ENCODE results near the gene NSL1.
"Not testable (repeated sequence)": the region's sequence is repeated elsewhere in the genome, so short reads cannot be mapped to it uniquely, and the experiment has no call there.

NSL1 gene

GRCh38 chr1:212746546-212746945, 45.0 kb downstream of the NSL1 start:
- no peak for DNase-seq

- DNase-seq: no peak
Observed at GRCh38 chr1:212745303-212745702, 46.3 kb downstream of the NSL1 start.

- DNase-seq: no peak
Observed at GRCh38 chr1:212743901-212744475, 47.6 kb downstream of the NSL1 start.

GRCh38 chr1:212738330-212738729, 53.2 kb downstream of the NSL1 start:
- DNase-seq: no peak

- peak; percentile 44 for DNase-seq
Observed at GRCh38 chr1:212737559-212737958, 54.0 kb downstream of the NSL1 start.

GRCh38 chr1:212733109-212733508, 58.5 kb downstream of the NSL1 start:
- no peak for DNase-seq

GRCh38 chr1:212731630-212732029, 59.9 kb downstream of the NSL1 start:
- no peak for DNase-seq

- no peak for DNase-seq
Observed at GRCh38 chr1:212728606-212729005, 63.0 kb downstream of the NSL1 start.

- DNase-seq: no peak
Observed at GRCh38 chr1:212727386-212728181, 64.0 kb downstream of the NSL1 start.

GRCh38 chr1:212724679-212725078, 66.9 kb downstream of the NSL1 start:
- DNase-seq: not testable (repeated sequence)

- no peak for DNase-seq
Observed at GRCh38 chr1:212722270-212722957, 69.2 kb downstream of the NSL1 start.

GRCh38 chr1:212721388-212722247, 70.0 kb downstream of the NSL1 start:
- DNase-seq: no peak

GRCh38 chr1:212719633-212720032, 71.9 kb downstream of the NSL1 start:
- no peak for DNase-seq

- no peak for DNase-seq
Observed at GRCh38 chr1:212718499-212718898, 73.1 kb downstream of the NSL1 start.

GRCh38 chr1:212716161-212716560, 75.4 kb downstream of the NSL1 start:
- no peak for DNase-seq

- DNase-seq: no peak
Observed at GRCh38 chr1:212713465-212714136, 78.0 kb downstream of the NSL1 start.

GRCh38 chr1:212712451-212713303, 78.9 kb downstream of the NSL1 start:
- no peak for DNase-seq

- DNase-seq: not testable (repeated sequence)
Observed at GRCh38 chr1:212711974-212712373, 79.6 kb downstream of the NSL1 start.

GRCh38 chr1:212710566-212710965, 81.0 kb downstream of the NSL1 start:
- no peak for DNase-seq

- no peak for DNase-seq
Observed at GRCh38 chr1:212703991-212704564, 87.5 kb downstream of the NSL1 start.

GRCh38 chr1:212702672-212703071, 88.9 kb downstream of the NSL1 start:
- no peak for DNase-seq
